Body of pancreas (tissue), 4 donors: ENCODE results near the gene ARSJ.

Source experiments
- POLR2A ChIP-seq, 3 donors: fragments of 450-650 bp; IDR thresholded peaks; one replicate each; pipeline ENCODE4 v1.6.1; 2016; ENCODE audit warnings: antibody characterized with exemption in 3 of 3, mild to moderate bottlenecking in 2 of 3
- TF ChIP-seq, protein P1 (sequence below), 7 experiments: fragments of 450-650 bp in 4 of 7; fragments of 200-600 bp in 3 of 7; sonication (generic) in 3 of 7; IDR thresholded peaks; one replicate each; pipeline ENCODE4 v1.5.1; 2016 to 2019; ENCODE audit warnings: antibody characterized with exemption in 7 of 7

GRCh38 chr4:114028071-114028470 lies 48.6 kb upstream of the ARSJ start:
- TF ChIP-seq, protein P1, sequence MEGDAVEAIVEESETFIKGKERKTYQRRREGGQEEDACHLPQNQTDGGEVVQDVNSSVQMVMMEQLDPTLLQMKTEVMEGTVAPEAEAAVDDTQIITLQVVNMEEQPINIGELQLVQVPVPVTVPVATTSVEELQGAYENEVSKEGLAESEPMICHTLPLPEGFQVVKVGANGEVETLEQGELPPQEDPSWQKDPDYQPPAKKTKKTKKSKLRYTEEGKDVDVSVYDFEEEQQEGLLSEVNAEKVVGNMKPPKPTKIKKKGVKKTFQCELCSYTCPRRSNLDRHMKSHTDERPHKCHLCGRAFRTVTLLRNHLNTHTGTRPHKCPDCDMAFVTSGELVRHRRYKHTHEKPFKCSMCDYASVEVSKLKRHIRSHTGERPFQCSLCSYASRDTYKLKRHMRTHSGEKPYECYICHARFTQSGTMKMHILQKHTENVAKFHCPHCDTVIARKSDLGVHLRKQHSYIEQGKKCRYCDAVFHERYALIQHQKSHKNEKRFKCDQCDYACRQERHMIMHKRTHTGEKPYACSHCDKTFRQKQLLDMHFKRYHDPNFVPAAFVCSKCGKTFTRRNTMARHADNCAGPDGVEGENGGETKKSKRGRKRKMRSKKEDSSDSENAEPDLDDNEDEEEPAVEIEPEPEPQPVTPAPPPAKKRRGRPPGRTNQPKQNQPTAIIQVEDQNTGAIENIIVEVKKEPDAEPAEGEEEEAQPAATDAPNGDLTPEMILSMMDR (IDR thresholded peaks at IDR 0.05) = no peak
- no peak for TF ChIP-seq POLR2A (IDR thresholded peaks at IDR 0.05)
